GM18526 (cell line): ENCODE data around the gene CACNA2D1.

ENCODE experiments used
- POLR2A ChIP-seq: IDR thresholded peaks from 3 replicates; pipeline ENCODE4 v1.6.1; 2011; ENCODE audit not compliant: insufficient read length; ENCODE audit errors: extremely low read depth

CACNA2D1 gene

GRCh38 chr7:82167558-82168314 is 275.8 kb downstream of the CACNA2D1 start:
- TF ChIP-seq POLR2A = no peak

GRCh38 chr7:82166260-82167015 is 277.1 kb downstream of the CACNA2D1 start:
- no peak for TF ChIP-seq POLR2A

- no peak for TF ChIP-seq POLR2A
These were observed 278.8 kb downstream of the CACNA2D1 start for GRCh38 chr7:82164813-82165212.

- TF ChIP-seq POLR2A = no peak
These were observed 279.2 kb downstream of the CACNA2D1 start for GRCh38 chr7:82164410-82164809.

GRCh38 chr7:82163586-82163985 is 280.0 kb downstream of the CACNA2D1 start:
- no peak for TF ChIP-seq POLR2A

GRCh38 chr7:82162289-82162688 is 281.3 kb downstream of the CACNA2D1 start:
- TF ChIP-seq POLR2A = no peak

GRCh38 chr7:82158327-82158726 is 285.2 kb downstream of the CACNA2D1 start:
- no peak for TF ChIP-seq POLR2A

GRCh38 chr7:82156893-82157292 is 286.7 kb downstream of the CACNA2D1 start:
- no peak for TF ChIP-seq POLR2A

- TF ChIP-seq POLR2A = no peak
These were observed 287.4 kb downstream of the CACNA2D1 start for GRCh38 chr7:82156168-82156567.

GRCh38 chr7:82154728-82155127 is 288.8 kb downstream of the CACNA2D1 start:
- TF ChIP-seq POLR2A = no peak

- no peak for TF ChIP-seq POLR2A
These were observed 289.8 kb downstream of the CACNA2D1 start for GRCh38 chr7:82153776-82154175.

- no peak for TF ChIP-seq POLR2A
These were observed 290.7 kb downstream of the CACNA2D1 start for GRCh38 chr7:82152858-82153257.

GRCh38 chr7:82146491-82146890 is 297.1 kb downstream of the CACNA2D1 start:
- TF ChIP-seq POLR2A = no peak

- no peak for TF ChIP-seq POLR2A
These were observed 301.2 kb downstream of the CACNA2D1 start for GRCh38 chr7:82142263-82142864.

- TF ChIP-seq POLR2A = no peak
These were observed 302.1 kb downstream of the CACNA2D1 start for GRCh38 chr7:82141427-82141826.

- TF ChIP-seq POLR2A = no peak
These were observed 312.4 kb downstream of the CACNA2D1 start for GRCh38 chr7:82131215-82131614.

- no peak for TF ChIP-seq POLR2A
These were observed 314.5 kb downstream of the CACNA2D1 start for GRCh38 chr7:82129091-82129490.

GRCh38 chr7:82128546-82128945 is 315.0 kb downstream of the CACNA2D1 start:
- no peak for TF ChIP-seq POLR2A
